ENCODE data around the gene CARMIL1.

Gene CARMIL1

DNA sequence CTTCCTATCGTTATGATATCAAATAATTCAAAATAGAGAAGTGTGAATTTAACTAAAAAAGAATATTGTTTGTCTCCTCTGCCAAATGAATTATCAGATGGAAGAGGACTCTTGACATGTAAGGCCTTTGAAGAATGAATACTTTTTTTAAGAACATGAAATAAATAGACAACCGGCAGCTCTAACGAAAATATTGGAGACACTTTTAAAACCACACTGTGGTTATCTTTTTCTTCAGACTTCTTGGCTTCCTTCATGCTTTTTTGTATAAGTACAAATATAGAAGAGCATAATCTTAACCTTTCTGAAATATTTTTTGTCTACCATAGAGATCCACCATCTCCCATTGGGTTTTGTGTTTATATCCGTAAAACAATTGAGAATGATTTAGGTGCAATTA lies 257.6 kb downstream of the CARMIL1 start:
- Mint-ChIP-seq H3K36me3 (no peaks in the 10 kb centered on the region), H3K4me3 (no peak overlapping the region)
- CTCF ChIA-PET = interaction anchor here (0.8 kb wide), 1 partner anchor 18 kb away, joined by 3 read pairs; no protein-coding TSS in a partner anchor

DNA sequence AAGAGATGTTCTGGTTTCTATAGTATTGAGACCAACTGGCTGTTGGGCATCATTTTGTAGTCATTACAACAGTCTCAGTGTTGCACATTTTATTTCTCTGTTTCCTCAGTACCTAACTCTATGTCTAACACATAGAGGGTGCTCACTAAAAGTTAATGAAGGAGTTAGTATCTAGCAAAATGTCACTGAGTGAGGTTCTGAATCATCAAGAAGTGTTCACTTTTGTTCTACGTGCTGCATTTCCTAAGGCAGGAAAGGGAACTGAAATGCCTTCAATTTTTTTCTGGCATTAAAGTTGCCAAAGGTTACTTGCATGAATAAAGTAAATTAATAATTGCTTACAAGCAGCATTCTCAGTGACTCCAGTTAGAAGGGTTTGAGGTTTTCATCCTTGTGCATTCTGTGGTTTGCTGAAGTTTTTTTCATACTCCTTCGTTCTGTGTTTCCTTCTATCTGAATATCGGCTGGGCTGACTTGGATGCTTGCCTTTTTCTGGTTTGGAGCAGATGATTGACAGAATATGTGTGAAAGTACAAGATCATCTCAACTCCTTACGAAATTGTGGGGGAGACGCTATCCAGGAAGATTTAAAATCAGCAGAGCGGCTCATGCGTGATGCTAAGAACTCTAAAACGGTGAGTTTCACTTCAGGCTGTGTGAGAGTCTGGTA lies 258.3 kb downstream of the CARMIL1 start:
- CTCF ChIA-PET = interaction anchor here (0.6 kb wide), 1 partner anchor 271 kb away, joined by 3 read pairs; no protein-coding TSS in a partner anchor
- Mint-ChIP-seq H3K27me3 (no peaks in the 10 kb centered on the region), H3K4me3 (no peak overlapping the region), H3K9me3 (no peaks in the 10 kb centered on the region), H3K4me1 (no peaks in the 10 kb centered on the region), H3K36me3 (no peaks in the 10 kb centered on the region), H3K27ac (no peak overlapping the region)
- DNase-seq = no peak

More for the DNA sequence above, 257.6 kb downstream of the CARMIL1 start:
- Mint-ChIP-seq H3K27ac (no peak overlapping the region), H3K9me3 (no peaks in the 10 kb centered on the region), H3K27me3 (no peaks in the 10 kb centered on the region), H3K4me1 (no peaks in the 10 kb centered on the region)
- no peak for DNase-seq

GRCh38 chr6:25541228-25541627 lies 262.1 kb downstream of the CARMIL1 start:
- Mint-ChIP-seq H3K9me3 (no peaks in the 10 kb centered on the region), H3K27ac (no peak overlapping the region), H3K36me3 (no peaks in the 10 kb centered on the region), H3K27me3 (no peaks in the 10 kb centered on the region), H3K4me3 (no peak overlapping the region), H3K4me1 (no peaks in the 10 kb centered on the region)
- CTCF ChIA-PET = interaction anchor here (0.7 kb wide), 1 partner anchor 200 kb away, joined by 3 read pairs; no protein-coding TSS in a partner anchor
- DNase-seq = no peak

- H3K27ac Mint-ChIP-seq = no peak overlapping the region
- no peaks in the 10 kb centered on the region for H3K4me1 Mint-ChIP-seq
- H3K9me3 Mint-ChIP-seq = no peaks in the 10 kb centered on the region
- no peaks in the 10 kb centered on the region for H3K27me3 Mint-ChIP-seq
- CTCF ChIA-PET = interaction anchor here (0.9 to 2.0 kb wide), 3 partner anchors 13 to 320 kb away, joined by 3 to 6 read pairs (median 3); no protein-coding TSS in a partner anchor
- no peak overlapping the region for H3K4me3 Mint-ChIP-seq
- no peaks in the 10 kb centered on the region for H3K36me3 Mint-ChIP-seq
- no peak for DNase-seq
These were observed 264.1 kb downstream of the CARMIL1 start for GRCh38 chr6:25542984-25543910.

GRCh38 chr6:25544833-25545232 lies 265.7 kb downstream of the CARMIL1 start:
- H3K27ac Mint-ChIP-seq = no peak overlapping the region
- no peaks in the 10 kb centered on the region for H3K27me3 Mint-ChIP-seq
- CTCF ChIA-PET = interaction anchor here (2.0 kb wide), 1 partner anchor 11 kb away, joined by 6 read pairs; no protein-coding TSS in a partner anchor
- H3K9me3 Mint-ChIP-seq = no peaks in the 10 kb centered on the region
- DNase-seq = no peak
- no peaks in the 10 kb centered on the region for H3K4me1 Mint-ChIP-seq
- H3K36me3 Mint-ChIP-seq = no peaks in the 10 kb centered on the region
- H3K4me3 Mint-ChIP-seq = no peak overlapping the region

DNA sequence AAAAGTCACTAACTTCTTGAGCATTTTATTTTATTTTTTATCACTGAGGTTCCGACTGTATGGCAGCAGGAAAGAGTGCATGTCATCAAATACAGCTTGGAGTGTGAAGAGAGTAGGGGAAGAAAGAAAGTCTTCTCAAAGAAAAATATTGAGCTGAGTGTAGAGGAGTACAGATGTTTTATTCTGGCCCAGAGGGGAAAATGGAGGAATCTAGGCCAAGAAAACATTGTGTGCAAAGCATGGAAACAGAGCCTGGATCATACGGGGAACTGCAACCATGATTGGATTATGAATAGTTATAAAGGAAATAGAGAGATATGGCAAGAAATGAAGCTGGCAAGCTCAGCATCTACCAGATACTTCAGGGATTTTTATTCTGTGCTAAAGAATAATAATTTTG lies 268.6 kb downstream of the CARMIL1 start:
- H3K27me3 Mint-ChIP-seq = no peaks in the 10 kb centered on the region
- H3K4me3 Mint-ChIP-seq = no peak overlapping the region
- CTCF ChIA-PET = interaction anchor here (0.6 to 1.3 kb wide), 2 partner anchors 9 to 329 kb away, joined by 3 read pairs; no protein-coding TSS in a partner anchor
- no peak overlapping the region for H3K27ac Mint-ChIP-seq
- no peaks in the 10 kb centered on the region for H3K4me1 Mint-ChIP-seq
- DNase-seq = no peak
- H3K36me3 Mint-ChIP-seq = no peaks in the 10 kb centered on the region
- H3K9me3 Mint-ChIP-seq = no peaks in the 10 kb centered on the region

GRCh38 chr6:25548451-25548850 lies 269.3 kb downstream of the CARMIL1 start:
- Mint-ChIP-seq H3K9me3 (no peaks in the 10 kb centered on the region), H3K4me3 (no peak overlapping the region), H3K27ac (no peak overlapping the region), H3K27me3 (no peaks in the 10 kb centered on the region), H3K36me3 (no peaks in the 10 kb centered on the region), H3K4me1 (no peaks in the 10 kb centered on the region)
- CTCF ChIA-PET = interaction anchor here (0.6 to 1.3 kb wide), 2 partner anchors 9 to 328 kb away, joined by 3 read pairs; no protein-coding TSS in a partner anchor
- no peak for DNase-seq

DNA sequence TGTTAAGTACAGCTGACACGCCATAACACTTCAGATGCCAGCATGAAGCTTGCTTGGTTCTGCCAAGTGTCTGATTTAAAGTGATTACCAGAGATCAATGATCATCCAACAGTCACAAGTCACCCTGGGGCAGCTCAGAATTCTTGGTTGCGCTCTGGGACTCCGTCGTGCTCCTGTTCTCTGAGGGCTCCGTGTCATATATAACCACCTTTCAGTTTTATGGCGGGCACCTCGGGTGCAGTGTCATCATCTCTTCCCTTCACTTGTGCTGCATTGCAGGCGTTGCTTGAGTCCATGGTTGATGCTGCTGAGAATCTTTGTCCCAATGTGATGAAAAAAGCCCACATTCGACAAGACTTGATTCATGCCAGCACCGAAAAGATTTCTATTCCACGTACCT lies 271.5 kb downstream of the CARMIL1 start:
- H3K27ac Mint-ChIP-seq = no peak overlapping the region
- no peaks in the 10 kb centered on the region for H3K27me3 Mint-ChIP-seq
- no peaks in the 10 kb centered on the region for H3K4me1 Mint-ChIP-seq
- no peak for DNase-seq
- no peaks in the 10 kb centered on the region for H3K9me3 Mint-ChIP-seq
- H3K36me3 Mint-ChIP-seq = no peaks in the 10 kb centered on the region
- H3K4me3 Mint-ChIP-seq = no peak overlapping the region
- CTCF ChIA-PET = interaction anchor here (1.3 kb wide), 1 partner anchor 285 kb away, joined by 3 read pairs; no protein-coding TSS in a partner anchor

DNA sequence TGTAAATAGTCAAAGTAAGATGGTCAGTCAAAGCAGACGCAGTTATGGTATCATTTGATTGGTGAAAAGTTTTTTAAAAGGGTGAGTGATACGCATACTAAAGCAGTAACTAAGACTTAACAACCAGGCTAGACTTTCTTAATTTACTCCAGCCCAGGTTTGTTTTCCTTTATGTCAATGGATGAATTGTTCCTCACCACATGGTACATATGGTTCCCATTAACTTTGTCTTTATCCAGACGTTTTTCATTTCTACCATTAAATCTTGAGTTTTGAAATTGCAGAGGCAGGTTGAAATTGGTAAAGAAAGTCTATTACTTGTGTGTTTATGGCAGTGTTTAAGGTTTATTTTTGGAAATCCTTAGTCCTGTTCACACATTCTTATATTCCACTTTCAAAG lies 274.3 kb downstream of the CARMIL1 start:
- no peak for DNase-seq
- Mint-ChIP-seq H3K27me3 (no peaks in the 10 kb centered on the region), H3K9me3 (no peaks in the 10 kb centered on the region), H3K36me3 (no peaks in the 10 kb centered on the region), H3K27ac (no peak overlapping the region), H3K4me3 (no peak overlapping the region), H3K4me1 (no peaks in the 10 kb centered on the region)
- CTCF ChIA-PET = interaction anchor here (1.6 to 1.7 kb wide), 2 partner anchors 274 to 288 kb away, joined by 5 to 8 read pairs; partner anchors contain the start of gene CARMIL1

DNA sequence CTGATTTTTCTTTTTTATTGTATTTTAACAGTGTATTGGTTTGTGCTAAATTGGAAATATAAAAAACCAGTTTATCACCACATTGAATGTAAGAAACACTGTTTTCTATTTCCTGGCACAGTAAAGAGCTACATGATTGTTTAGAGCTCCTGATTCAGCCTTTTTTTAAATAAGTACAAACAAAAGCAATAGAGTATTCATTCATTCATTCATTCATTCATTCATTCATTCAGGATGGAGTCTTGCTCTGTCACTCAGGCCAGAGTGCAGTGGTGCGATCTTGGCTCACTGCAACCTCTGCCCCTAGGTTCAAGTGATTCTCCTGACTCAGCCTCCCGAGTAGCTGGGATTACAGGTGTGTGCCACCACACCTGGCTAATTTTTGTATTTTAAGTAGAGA lies 276.0 kb downstream of the CARMIL1 start:
- Mint-ChIP-seq H3K27me3 (no peaks in the 10 kb centered on the region), H3K36me3 (no peaks in the 10 kb centered on the region), H3K4me1 (no peaks in the 10 kb centered on the region), H3K9me3 (no peaks in the 10 kb centered on the region), H3K4me3 (no peak overlapping the region), H3K27ac (no peak overlapping the region)
- CTCF ChIA-PET = interaction anchor here (0.9 to 6.2 kb wide), 10 partner anchors 11 to 332 kb away, joined by 3 to 56 read pairs (median 4); partner anchors contain the start of gene CARMIL1
- DNase-seq = no peak

GRCh38 chr6:25556516-25556915 lies 277.3 kb downstream of the CARMIL1 start:
- Mint-ChIP-seq H3K27me3 (no peaks in the 10 kb centered on the region), H3K36me3 (no peaks in the 10 kb centered on the region), H3K4me3 (no peak overlapping the region), H3K27ac (no peak overlapping the region), H3K4me1 (no peaks in the 10 kb centered on the region), H3K9me3 (no peaks in the 10 kb centered on the region)
- peak; percentile 87 for DNase-seq
- CTCF ChIA-PET = interaction anchor here (0.7 to 6.2 kb wide), 25 partner anchors 9 to 352 kb away, joined by 3 to 56 read pairs (median 4); no protein-coding TSS in a partner anchor

DNA sequence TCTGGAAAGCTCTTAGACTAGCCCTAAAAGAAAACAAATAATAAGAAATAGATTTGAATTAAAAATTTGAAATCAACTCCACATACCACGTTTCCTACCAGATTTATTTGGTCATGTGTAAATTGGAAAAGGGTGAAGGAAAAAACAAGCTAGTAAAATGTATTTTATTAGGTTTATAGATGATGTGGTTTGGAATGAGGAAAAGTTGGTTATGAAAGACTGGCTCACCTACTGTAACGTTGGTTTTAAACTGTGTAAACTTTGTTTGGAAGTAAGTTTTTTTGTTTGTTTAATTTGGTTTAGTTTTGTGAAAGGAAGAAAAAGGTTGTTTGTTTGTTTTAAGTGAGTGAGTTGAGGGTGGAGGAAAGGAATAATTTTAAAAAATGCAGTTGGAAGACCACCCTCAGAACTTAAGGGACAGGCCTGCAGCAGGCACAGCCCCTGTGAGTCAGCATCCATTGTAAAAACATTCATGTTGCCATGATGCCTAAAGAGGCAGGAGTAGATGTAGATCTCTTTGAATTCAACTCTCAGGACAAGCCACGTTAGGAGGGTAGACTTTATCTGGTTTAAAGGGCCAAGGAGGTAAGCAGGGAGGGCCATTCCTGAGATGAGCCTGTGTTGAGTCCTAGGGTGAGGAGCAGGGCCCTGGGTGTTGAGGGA lies 279.1 kb downstream of the CARMIL1 start:
- no peaks in the 10 kb centered on the region for H3K9me3 Mint-ChIP-seq
- CTCF ChIA-PET = interaction anchor here (0.5 to 6.2 kb wide), 7 partner anchors 10 to 292 kb away, joined by 3 to 56 read pairs (median 3); partner anchors contain the start of gene CARMIL1
- H3K27ac Mint-ChIP-seq = no peak overlapping the region

GRCh38 chr6:25560865-25561264 lies 281.7 kb downstream of the CARMIL1 start:
- no peaks in the 10 kb centered on the region for H3K9me3 Mint-ChIP-seq
- CTCF ChIA-PET = no interaction called here
- H3K36me3 Mint-ChIP-seq = no peaks in the 10 kb centered on the region

More for the DNA sequence above, 279.1 kb downstream of the CARMIL1 start:
- no peak for DNase-seq
- H3K4me1 Mint-ChIP-seq = no peaks in the 10 kb centered on the region
- H3K27me3 Mint-ChIP-seq = no peaks in the 10 kb centered on the region
- H3K36me3 Mint-ChIP-seq = no peaks in the 10 kb centered on the region
- no peak overlapping the region for H3K4me3 Mint-ChIP-seq

More at GRCh38 chr6:25560865-25561264, 281.7 kb downstream of the CARMIL1 start:
- no peak overlapping the region for H3K27ac Mint-ChIP-seq
- no peaks in the 10 kb centered on the region for H3K4me1 Mint-ChIP-seq
- DNase-seq = no peak
- no peak overlapping the region for H3K4me3 Mint-ChIP-seq
- H3K27me3 Mint-ChIP-seq = no peaks in the 10 kb centered on the region

All from activated naive CD4-positive, alpha-beta T cell treated with anti-CD3 and anti-CD28 coated beads, Interleukin-2, amount 10 ng/mL, durations not matched to agents 7 days and 5 days (primary cell).